Stimulated activated CD8-positive, alpha-beta memory T cell treated with anti-CD3 and anti-CD28 coated beads, Interleukin-7, amount 100 ng/mL, for 24 hours (primary cell): ENCODE measurements around the gene ATP8B4.
"Not testable (repeated sequence)": the region's sequence is repeated elsewhere in the genome, so short reads cannot be mapped to it uniquely, and the experiment has no call there.

Source experiments
- DNase-seq: peaks from one replicate; pipeline ENCODE4 v3.0.0-alpha.2; 2020; ENCODE audit warnings: low read depth

Gene ATP8B4

DNA sequence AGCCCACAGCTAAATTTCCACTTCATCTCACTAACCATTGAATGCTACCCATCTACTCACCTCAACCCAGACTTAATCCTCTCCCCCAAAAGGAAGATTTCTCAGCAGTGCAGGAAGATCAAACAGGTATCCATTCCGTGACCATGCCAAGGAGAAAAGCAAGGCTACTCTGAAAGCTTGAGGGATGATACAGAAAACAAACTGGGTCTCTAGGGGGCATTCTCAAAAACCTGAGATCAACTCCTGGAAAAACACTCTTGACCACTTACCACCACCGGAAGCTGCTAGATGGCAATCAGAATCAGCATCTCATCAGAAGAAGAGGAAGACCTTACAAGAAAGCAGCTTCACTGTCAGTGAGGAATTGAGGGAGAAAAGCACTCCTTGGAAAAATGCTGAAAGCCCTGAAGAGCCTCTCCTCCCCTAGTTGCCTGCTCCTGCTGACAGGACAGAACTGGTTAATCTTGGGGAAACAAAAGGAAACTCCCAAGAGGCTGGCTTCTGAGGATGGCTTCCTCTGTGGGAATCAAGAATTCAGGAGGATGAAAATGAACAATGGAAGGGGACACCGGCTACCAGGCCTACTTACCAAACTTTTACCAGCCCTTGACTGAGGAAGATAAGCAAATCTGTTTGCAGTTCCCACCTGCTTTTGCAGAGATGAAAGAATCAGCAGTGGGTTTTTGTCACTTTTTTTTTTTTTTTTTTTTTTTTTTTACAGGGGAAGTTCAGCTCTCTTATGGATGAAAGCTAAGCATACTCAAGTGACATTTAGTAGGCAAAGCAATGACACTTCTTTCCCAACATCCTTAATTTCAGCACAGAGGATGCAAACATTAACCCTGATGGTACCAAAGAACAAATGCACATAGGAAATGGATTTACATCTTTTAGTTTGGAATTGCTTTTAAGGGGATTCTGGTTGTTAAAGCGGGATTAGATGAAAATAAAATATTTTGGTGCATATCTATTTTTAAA is at the start of gene ATP8B4:
Gene ATP8B4 (minus strand): TSS at position 171 of the 978 bp plus-strand sequence. CDS start 12,267 bp downstream, outside the sequence.
- no peak for DNase-seq

DNA sequence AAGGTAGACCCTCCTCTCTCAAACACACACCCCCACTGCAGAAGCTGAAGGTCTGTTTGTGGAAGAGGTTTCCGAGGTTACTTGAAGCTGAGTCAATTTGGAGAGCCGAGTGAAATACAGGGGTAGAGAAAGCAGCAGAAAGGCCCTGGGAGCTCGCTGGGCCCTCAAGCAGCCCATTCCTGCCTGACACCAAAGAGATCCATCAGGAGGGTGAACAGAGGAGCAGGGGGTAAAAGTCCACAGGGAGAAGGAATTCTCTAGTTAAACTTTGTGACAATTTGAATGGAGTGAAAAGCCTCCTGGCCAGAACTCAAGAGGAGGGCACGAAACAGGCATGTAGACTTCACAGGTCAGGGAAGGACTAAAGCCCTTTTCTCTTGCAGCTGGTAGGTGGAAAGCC is 49.3 kb upstream of the ATP8B4 start:
- DNase-seq, result no peak

DNA sequence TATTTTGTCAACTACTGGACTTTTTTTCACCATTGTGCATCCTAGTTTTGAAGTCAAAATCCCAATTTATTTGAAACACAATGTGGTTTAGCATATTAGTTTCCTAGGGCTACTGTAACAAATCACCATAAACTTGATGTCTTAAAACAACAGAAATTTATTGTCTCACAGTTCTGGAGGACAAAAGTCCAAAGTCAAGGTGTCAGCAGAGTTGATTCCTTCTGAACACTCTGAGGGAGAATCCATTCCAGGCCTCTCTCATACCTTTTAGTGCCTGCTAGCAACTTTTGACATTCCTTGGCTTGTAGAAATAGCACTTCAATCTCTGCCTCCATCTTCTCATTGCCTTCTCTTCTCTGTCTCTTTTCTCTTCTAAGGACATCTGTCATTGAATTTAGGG is 48.1 kb upstream of the ATP8B4 start:
- DNase-seq, result no peak

- DNase-seq, result no peak
These were observed 47.2 kb upstream of the ATP8B4 start for GRCh38 chr15:50166216-50166615.

DNA sequence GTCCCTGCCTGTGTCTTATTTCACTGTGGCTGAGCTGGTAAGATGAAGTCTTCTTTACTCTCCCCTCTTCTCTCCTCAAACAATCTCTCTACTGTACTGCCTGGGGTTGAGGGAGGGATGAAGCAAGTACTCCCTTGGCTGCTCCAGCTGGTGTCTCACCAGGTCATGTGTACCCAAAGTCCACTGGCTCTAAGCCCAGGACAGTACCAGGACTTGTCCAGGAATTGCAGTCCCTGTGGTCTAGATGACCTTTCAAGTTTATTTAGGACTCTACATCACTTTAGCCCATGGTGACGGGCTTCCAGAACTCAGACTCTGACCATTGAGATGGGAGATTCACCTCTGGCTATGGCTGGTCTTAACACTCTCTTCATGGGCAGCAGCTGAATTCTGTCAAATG is 45.4 kb upstream of the ATP8B4 start:
- DNase-seq, result no peak

GRCh38 chr15:50163719-50164410 is 44.8 kb upstream of the ATP8B4 start:
- DNase-seq, result no peak

GRCh38 chr15:50162969-50163718 is 44.1 kb upstream of the ATP8B4 start:
- DNase-seq, result no peak

DNA sequence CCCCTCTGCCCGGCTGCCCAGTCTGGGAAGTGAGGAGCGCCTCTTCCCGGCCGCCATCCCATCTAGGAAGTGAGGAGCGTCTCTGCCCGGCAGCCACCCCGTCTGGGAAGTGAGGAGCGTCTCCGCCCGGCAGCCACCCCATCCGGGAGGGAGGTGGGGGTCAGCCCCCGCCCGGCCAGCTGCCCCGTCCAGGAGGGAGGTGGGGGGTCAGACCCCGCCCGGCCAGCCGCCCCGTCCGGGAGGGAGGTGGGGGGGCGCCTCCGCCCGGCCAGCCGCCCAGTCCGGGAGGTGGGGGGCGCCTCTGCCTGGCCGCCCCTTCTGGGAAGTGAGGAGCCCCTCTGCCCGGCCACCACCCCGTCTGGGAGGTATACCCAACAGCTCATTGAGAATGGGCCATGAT is 39.2 kb upstream of the ATP8B4 start:
- not testable (repeated sequence) for DNase-seq

GRCh38 chr15:50151476-50151875 is 32.4 kb upstream of the ATP8B4 start:
- DNase-seq, result no peak

DNA sequence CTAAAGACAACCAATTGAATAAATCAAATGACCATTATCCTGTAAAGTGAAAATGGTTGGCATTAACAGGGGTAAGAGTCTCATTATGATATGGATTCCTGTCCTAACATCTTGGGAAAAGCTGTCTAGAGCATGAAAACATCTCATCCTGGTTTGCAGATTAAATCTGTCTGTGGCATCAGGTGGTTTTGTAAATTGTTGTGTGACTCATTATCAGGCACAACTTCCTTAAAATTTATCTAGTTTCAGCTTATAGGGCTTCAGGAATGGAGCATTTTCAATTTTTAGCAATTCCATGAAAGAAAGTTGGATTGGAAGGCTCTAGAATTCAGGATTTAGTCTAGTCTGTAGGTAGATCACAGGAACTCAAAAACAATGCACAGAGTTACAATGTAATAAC is 31.8 kb upstream of the ATP8B4 start:
- no peak for DNase-seq

DNA sequence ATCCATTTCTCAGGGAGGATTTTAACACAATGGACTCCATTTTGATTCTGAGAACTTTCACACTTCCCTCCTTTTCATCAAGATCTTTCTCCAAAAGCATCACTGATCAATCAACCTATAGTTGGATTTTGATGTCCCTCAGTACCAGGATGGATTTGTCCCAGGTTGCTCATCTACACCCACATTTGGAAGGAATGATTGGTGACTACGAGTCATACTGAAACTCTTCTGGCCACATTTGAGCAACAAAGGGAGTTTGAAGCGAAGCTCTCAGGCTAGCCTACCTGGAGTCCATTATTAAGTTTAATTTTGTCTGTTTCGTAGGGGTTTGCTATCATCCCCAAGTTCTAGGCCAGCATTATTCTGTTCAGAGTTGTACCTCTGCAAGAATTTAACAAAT is 31.3 kb upstream of the ATP8B4 start:
- DNase-seq, result no peak

DNA sequence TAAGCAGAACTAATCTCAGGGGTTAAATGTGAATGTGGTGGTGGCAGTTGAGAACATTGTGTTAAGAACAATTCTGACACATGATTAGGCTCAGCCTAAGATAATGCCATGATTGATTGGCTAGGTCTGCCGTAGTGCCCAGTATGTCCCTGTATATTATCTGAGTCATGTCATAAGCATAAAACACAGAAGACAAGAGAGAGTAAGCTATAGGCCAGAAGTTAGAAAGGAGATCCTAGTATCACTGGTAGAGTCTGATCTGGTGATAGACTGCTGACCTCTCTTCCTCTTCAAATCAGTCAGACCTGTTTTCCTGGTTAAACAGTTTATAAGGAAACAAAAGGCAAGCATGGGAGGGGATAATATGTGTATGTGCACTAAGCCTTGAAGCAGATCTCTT is 30.1 kb upstream of the ATP8B4 start:
- no peak for DNase-seq

DNA sequence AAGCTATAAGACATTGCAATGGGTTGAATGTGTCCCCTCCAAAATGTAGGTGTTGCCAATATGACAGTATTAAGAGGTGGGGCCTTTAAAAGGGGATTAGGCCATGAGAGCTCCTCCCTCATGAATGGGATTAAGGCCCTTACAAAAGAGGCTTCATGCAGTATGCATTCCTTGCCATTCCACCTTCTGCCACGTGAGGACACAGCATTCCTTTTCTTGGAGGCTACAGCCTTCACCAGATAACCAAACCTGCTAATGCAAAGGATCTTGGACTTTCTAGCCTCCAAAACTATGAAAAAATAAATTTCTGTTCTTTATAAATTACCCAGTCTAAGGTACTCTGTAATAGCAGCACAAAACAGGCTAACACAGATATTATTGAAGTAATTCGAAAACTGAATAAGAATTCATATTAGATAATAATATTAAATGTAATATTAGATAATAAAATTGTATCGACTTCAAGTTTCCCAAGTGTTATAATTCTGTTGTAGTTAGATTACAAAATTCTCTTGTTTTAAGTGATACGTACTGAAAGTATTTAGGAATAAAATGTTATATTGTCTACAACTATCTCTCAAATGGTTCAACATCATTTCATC is 29.4 kb upstream of the ATP8B4 start:
- no peak for DNase-seq

DNA sequence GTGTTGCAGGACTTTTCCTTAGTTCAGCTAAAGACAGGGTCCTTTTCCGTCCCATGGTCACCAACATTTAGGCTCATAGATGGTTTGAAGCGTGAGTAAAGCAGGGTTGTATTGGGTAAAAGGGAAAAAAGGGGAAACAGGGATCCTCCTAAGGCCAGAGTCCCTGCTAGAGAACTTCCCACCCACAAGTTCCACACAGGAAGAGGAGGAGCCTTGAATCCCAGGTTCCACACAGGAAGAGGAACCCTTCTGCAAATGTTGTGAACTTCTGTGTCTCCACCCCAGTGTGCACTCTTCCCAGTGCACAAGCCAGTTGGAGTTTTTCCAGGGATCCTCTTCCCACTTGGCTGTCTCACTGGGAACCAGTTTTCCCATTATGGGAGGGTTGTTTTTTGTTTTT is 27.6 kb upstream of the ATP8B4 start:
- DNase-seq, result no peak

DNA sequence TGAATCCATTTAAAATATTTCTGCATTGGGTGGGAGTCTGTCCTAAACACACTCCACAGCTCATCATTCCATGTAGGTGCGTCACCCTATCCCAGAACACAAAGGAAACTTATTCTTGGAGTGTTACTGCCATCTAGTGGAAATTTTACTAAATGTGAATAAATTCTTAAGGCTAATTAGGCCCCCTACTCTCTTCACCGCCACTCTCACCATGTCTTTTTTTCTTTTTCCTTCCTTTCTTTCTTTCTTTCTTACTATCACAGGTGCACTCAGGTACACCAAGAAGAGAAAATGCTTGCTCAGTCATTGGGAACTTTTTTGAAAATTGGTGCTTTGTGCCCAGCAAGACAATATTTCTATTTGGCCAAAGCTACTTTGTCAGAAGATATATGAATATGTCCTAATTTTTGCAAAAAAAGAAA is 26.4 kb upstream of the ATP8B4 start:
- no peak for DNase-seq

GRCh38 chr15:50144341-50145120 is 25.5 kb upstream of the ATP8B4 start:
- no peak for DNase-seq

DNA sequence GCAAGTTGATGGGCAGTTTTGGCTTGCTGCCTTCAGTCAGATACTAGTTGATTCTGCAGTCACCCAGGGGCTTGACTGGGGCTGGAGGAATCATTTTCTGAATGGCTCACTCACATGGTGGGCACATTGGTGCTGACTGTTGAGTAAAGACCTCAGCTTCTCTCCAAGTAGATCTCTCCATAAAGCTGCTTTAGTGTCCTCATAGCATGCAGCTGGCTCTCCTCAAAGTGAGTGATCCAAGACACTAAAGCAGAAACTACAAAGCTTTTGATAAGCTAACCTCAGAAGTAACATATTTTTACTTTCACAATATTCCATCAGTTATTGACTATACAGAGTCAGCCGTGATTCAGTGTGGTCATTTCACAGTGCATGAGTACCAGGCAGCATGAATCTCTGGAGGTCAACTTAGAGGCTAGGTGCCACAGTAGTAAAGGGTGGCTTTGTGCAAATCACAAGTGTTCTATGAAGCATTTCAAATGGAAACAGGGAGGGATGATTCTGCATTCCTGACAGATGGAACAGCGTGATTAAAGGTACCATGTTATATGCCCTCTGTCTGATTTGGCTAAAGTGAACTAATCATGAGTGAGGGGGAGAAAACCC is 24.3 kb upstream of the ATP8B4 start:
- DNase-seq, result no peak

DNA sequence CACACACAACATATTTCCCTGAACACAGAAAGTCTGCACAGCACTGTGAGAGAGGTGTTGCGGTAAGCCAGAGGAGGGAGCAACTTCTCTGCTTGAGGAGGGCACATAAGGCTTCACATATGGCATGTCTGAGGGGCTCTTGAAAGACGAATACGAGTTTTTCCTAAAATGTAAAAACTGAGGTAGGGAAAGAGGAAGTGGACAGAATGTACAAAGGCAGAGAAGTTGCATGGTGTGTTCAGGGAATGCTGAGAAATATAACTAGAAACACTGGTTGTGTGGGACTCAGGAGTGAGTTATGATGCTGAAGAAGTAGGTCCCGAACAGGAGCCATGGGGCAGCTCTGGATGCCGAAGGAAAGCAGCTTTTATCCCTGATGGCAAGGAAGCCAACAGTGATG is 22.8 kb upstream of the ATP8B4 start:
- no peak for DNase-seq

DNA sequence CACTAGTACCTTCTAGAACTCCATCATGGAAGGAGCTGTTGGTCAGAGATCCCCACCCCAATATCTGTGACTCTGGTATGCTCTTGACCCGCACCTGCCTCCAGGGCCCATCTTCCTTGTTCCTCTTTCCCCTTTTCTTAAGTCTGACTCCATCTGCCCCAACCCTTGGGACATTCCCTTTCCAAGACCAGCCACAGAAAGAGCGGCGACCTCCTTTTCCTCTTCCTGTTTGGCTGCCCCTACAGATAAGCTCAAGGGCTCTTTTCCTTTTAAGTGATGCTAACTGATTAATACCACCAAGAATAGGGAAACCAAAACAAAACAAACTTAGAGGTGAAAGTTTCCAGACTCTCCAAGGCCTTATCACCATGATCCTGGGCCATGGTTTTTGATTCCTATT is 21.9 kb upstream of the ATP8B4 start:
- DNase-seq, result no peak

- DNase-seq, result no peak
These were observed 21.1 kb upstream of the ATP8B4 start for GRCh38 chr15:50140098-50140497.

GRCh38 chr15:50138391-50138790 is 19.4 kb upstream of the ATP8B4 start:
- DNase-seq, result no peak
